PC-9 (cell line): ENCODE measurements around the gene CSF3R. TPM values are rescaled to one million over a fixed set of nuclear protein-coding genes. Genes with fewer than 3 reads are reported as not detected.
"Not testable (repeated sequence)": the region's sequence is repeated elsewhere in the genome, so short reads cannot be mapped to it uniquely, and the experiment has no call there.

Source experiments
- BruUV-seq: library from RNA; stranded (reverse); fragments of 400-500 nt; replicated peaks from 2 replicates; lab custom pipeline; 2021; lab: Mats Ljungman, UMichigan
- CTCF ChIA-PET: fragments of 300-600 bp; sonication (Branson Sonifier 250); formaldehyde crosslinking; loops from one replicate; lab custom pipeline; 2022; ENCODE audit warnings: antibody characterized with exemption; lab: Charles Lee
- POLR2A ChIA-PET: fragments of 300-600 bp; sonication (Branson Sonifier 250); formaldehyde crosslinking; loops from one replicate; lab custom pipeline; 2022; ENCODE audit warnings: antibody characterized with exemption; ENCODE audit not compliant: unreplicated experiment; lab: Charles Lee
- DNase-seq, 2 experiments: peaks; one replicate each; pipeline versions ENCODE4 v3.0.0 to v3.0.0-alpha.2; 2015 to 2022; ENCODE audit warnings: mixed read lengths in 1 of 2
- H2AFZ ChIP-seq: fragments of 200-600 bp; sonication (generic); 2 replicates; pipeline ENCODE4 v1.8.1; 2017; ENCODE audit warnings: antibody characterized with exemption
- H3F3A ChIP-seq: fragments of 200-600 bp; sonication (generic); 2 replicates; pipeline ENCODE4 v1.8.1; 2017; ENCODE audit warnings: antibody characterized with exemption, mild to moderate bottlenecking, low read depth; ENCODE audit not compliant: insufficient read depth
- H3K27ac ChIP-seq: fragments of 200-600 bp; sonication (generic); 2 replicates; pipeline ENCODE4 v1.6.1; 2016; ENCODE audit warnings: mixed run types
- H3K27me3 ChIP-seq: fragments of 200-600 bp; sonication (generic); 2 replicates; pipeline ENCODE4 v1.6.1; 2016; ENCODE audit warnings: low read depth, mixed run types; ENCODE audit not compliant: insufficient read depth
- H3K36me3 ChIP-seq: fragments of 200-600 bp; sonication (generic); 2 replicates; pipeline ENCODE4 v1.6.1; 2016; ENCODE audit warnings: low read depth, mixed run types
- H3K4me1 ChIP-seq: fragments of 200-600 bp; sonication (generic); replicated peaks from 2 replicates; pipeline ENCODE4 v1.6.1; 2016; ENCODE audit warnings: mixed run types; ENCODE audit not compliant: insufficient read depth
- H3K4me2 ChIP-seq: fragments of 200-600 bp; sonication (generic); 2 replicates; pipeline ENCODE4 v1.6.1; 2017; ENCODE audit warnings: mixed run types
- H3K4me3 ChIP-seq: fragments of 200-600 bp; sonication (generic); 2 replicates; pipeline ENCODE4 v1.6.1; 2016; ENCODE audit warnings: mixed run types
- H3K79me2 ChIP-seq: fragments of 200-600 bp; sonication (generic); 2 replicates; pipeline ENCODE4 v1.6.1; 2017; ENCODE audit warnings: low read depth, mixed run types
- H3K9me2 ChIP-seq: fragments of 200-600 bp; sonication (generic); 2 replicates; pipeline ENCODE4 v1.8.1; 2017; ENCODE audit warnings: mild to moderate bottlenecking; ENCODE audit not compliant: insufficient read depth
- H3K9me3 ChIP-seq: fragments of 200-600 bp; sonication (generic); 2 replicates; pipeline ENCODE4 v1.8.1; 2016; ENCODE audit warnings: low read depth; ENCODE audit not compliant: insufficient read depth
- H4K20me1 ChIP-seq: fragments of 200-600 bp; sonication (generic); 2 replicates; pipeline ENCODE4 v1.8.1; 2017; ENCODE audit not compliant: insufficient read depth
- EZH2 ChIP-seq: fragments of 200-600 bp; sonication (generic); IDR thresholded peaks from 2 replicates; pipeline ENCODE4 v1.8.0; 2017; ENCODE audit warnings: antibody characterized with exemption, low read depth
- intact Hi-C: fragments of 100-400 bp; cut with micrococcal nuclease; formaldehyde crosslinking; loops from one replicate; pipeline ENCODE4 v1.10.0; 2022; ENCODE audit not compliant: unreplicated experiment
- total RNA-seq: library from RNA; stranded (reverse); gene quantifications from 2 replicates; pipeline ENCODE4 v1.2.3, GENCODE V29; 2021
- TF ChIP-seq, protein P1 (sequence below): fragments of 200-600 bp; sonication (generic); conservative IDR thresholded peaks from 2 replicates; pipeline ENCODE4 v1.6.1; 2017; ENCODE audit warnings: mixed run types, antibody characterized with exemption, mild to moderate bottlenecking, moderate library complexity

CSF3R gene
- total RNA-seq, 1 experiment from 2014 or later, result not detected

DNA sequence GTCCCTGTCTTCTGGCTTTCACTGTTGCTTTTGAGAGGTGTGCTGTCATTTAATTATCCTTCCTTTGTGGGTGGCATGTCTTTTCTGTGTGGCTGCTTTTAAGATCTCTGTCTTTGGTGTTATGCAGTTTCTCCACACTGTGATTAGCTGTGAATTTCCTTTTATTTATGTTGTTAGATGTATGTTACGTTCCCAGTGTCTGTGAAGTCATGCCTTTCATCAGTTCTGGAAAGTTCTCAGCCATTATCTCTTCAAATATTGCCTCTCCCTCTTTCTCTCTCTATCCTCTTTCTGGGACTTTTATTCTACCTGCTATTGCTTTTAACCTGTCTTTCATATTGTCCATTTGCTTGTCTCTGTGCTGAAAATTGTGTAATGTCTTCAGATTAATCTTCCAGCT, 21.0 kb upstream of the CSF3R start:
- Histone ChIP-seq H3K4me1 (no peaks in the 10 kb centered on the region), H4K20me1 (no peaks in the 10 kb centered on the region), H3K36me3 (no peaks in the 10 kb centered on the region), H3K27ac (no peak overlapping the region), H3K4me3 (no peak overlapping the region), H3K9me3 (no peaks in the 10 kb centered on the region), H3K9me2 (no peaks in the 10 kb centered on the region), H3K79me2 (no peaks in the 10 kb centered on the region), H3K4me2 (no peak overlapping the region), H3F3A (0 out of 2 replicates have a peak, but pooled peaks cover 4% of the 10 kb centered on the region), H3K27me3 (no peaks in the 10 kb centered on the region), H2AFZ (no peak overlapping the region)
- DNase-seq, result no peak
- CTCF ChIA-PET, result no interaction called here
- intact Hi-C loops, result no loop called here
- no peak for TF ChIP-seq EZH2
- POLR2A ChIA-PET, result no interaction called here
- BruUV-seq, result no TSS peak

DNA sequence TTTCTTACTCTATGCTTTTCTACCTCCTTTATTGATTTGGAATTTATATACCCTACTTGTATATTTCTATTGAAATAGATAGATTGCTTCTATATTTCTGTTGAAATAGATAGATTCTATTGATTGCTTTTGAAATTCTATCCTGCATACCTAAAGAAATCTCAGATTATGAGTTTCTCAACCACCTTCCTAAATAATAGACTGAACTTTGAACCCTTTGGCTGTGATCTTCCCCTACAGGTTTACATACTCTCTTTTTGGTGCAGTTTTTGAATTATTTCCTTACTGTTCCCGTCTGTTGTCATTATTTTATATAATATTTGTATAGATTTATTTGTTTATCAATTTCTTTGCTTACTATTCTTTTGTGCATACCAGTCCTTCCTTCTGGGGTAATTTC, 20.4 kb upstream of the CSF3R start:
- Histone ChIP-seq H3K79me2 (no peaks in the 10 kb centered on the region), H3K36me3 (no peaks in the 10 kb centered on the region), H3K9me2 (no peaks in the 10 kb centered on the region), H3K4me3 (no peak overlapping the region), H3K4me1 (no peaks in the 10 kb centered on the region), H3K27ac (no peak overlapping the region), H3F3A (peaks cover 7% of the 10 kb centered on the region; the same call in 1 of the 2 replicates), H2AFZ (no peak overlapping the region), H3K27me3 (no peaks in the 10 kb centered on the region), H3K9me3 (no peaks in the 10 kb centered on the region), H3K4me2 (no peak overlapping the region), H4K20me1 (no peaks in the 10 kb centered on the region)
- intact Hi-C loops, result no loop called here
- DNase-seq, result no peak
- BruUV-seq, result no TSS peak
- TF ChIP-seq EZH2, result no peak
- TF ChIP-seq, protein P1, sequence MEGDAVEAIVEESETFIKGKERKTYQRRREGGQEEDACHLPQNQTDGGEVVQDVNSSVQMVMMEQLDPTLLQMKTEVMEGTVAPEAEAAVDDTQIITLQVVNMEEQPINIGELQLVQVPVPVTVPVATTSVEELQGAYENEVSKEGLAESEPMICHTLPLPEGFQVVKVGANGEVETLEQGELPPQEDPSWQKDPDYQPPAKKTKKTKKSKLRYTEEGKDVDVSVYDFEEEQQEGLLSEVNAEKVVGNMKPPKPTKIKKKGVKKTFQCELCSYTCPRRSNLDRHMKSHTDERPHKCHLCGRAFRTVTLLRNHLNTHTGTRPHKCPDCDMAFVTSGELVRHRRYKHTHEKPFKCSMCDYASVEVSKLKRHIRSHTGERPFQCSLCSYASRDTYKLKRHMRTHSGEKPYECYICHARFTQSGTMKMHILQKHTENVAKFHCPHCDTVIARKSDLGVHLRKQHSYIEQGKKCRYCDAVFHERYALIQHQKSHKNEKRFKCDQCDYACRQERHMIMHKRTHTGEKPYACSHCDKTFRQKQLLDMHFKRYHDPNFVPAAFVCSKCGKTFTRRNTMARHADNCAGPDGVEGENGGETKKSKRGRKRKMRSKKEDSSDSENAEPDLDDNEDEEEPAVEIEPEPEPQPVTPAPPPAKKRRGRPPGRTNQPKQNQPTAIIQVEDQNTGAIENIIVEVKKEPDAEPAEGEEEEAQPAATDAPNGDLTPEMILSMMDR, result no peak
- POLR2A ChIA-PET, result interaction anchor here (0.7 kb wide), 1 partner anchor 11 kb away, joined by 4 read pairs; no protein-coding TSS in a partner anchor
- CTCF ChIA-PET, result no interaction called here

DNA sequence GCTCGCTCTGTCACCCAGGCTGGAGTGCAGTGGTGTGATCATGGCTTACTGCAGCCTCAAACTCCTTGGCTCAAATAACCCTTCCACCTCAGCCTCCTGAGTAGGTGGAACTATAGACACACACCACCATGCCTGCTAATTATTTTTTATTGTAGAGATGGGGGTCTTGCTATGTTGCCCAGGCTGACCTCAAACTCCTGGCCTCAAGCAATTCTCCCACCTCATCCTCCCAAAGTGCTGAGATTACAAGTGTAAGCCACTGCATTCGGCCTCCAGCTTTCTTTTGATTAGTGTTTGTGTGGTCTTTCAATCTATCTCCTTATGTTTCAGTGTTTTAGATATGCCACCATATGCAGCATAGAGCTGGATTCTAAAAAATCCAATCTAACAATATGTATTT, 19.9 kb upstream of the CSF3R start:
- CTCF ChIA-PET, result no interaction called here
- BruUV-seq, result no TSS peak
- intact Hi-C loops, result no loop called here

DNA sequence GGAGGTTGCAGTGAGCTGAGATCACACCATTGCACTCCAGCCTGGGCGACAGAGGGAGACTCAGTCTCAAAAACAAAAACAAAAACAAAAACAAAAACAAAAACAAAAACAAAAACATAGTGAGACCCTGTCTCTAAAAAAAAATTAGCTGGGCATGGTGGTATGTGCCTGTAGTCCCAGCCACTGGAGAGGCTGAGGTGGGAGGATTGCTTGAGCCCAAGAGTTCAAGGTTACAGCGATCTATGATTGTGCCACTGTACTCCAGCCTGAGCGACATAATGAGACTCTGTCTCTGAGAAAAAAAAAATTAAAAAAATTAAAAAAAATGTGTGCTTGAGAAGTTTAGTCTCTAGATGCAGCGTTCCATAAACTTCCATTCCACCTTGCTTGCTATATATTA, 19.2 kb upstream of the CSF3R start:
- POLR2A ChIA-PET, DNase-seq, H3K9me2 ChIP-seq, CTCF ChIA-PET, BruUV-seq, H2AFZ ChIP-seq, H4K20me1 ChIP-seq, H3K36me3 ChIP-seq, H3K9me3 ChIP-seq, H3K4me1 ChIP-seq, H3K4me2 ChIP-seq, intact Hi-C loops, H3K27ac ChIP-seq, H3K4me3 ChIP-seq, H3K27me3 ChIP-seq, H3K79me2 ChIP-seq: not testable (repeated sequence)
- peaks cover 19% of the 10 kb centered on the region for H3F3A ChIP-seq

More for the DNA sequence above, 19.9 kb upstream of the CSF3R start:
- no peak for DNase-seq
- no peaks in the 10 kb centered on the region for H3K79me2 ChIP-seq
- no peak overlapping the region for H3K4me3 ChIP-seq
- no peaks in the 10 kb centered on the region for H3K27me3 ChIP-seq
- peaks cover 12% of the 10 kb centered on the region for H3F3A ChIP-seq
- no peaks in the 10 kb centered on the region for H3K36me3 ChIP-seq
- H2AFZ ChIP-seq, result no peak overlapping the region
- H3K9me2 ChIP-seq, result no peaks in the 10 kb centered on the region
- no peak for TF ChIP-seq EZH2
- TF ChIP-seq, protein P1, result no peak
- no peak overlapping the region for H3K4me2 ChIP-seq
- peaks cover 2% of the 10 kb centered on the region for H3K4me1 ChIP-seq
- POLR2A ChIA-PET, result interaction anchor here (0.7 kb wide), 1 partner anchor 12 kb away, joined by 4 read pairs; no protein-coding TSS in a partner anchor
- H3K27ac ChIP-seq, result no peak overlapping the region
- H4K20me1 ChIP-seq, result no peaks in the 10 kb centered on the region
- 0 out of 2 replicates have a peak, but pooled peaks cover 5% of the 10 kb centered on the region for H3K9me3 ChIP-seq
